IPS-NIHi7 (cell line): ENCODE measurements around the gene TYK2.
"Not testable (repeated sequence)": the region's sequence is repeated elsewhere in the genome, so short reads cannot be mapped to it uniquely, and the experiment has no call there.

Source experiments
- DNase-seq: peaks from one replicate; pipeline ENCODE4 v3.0.0; 2012; ENCODE audit warnings: mixed read lengths; ENCODE audit errors: extremely low spot score

The TYK2 gene

DNA sequence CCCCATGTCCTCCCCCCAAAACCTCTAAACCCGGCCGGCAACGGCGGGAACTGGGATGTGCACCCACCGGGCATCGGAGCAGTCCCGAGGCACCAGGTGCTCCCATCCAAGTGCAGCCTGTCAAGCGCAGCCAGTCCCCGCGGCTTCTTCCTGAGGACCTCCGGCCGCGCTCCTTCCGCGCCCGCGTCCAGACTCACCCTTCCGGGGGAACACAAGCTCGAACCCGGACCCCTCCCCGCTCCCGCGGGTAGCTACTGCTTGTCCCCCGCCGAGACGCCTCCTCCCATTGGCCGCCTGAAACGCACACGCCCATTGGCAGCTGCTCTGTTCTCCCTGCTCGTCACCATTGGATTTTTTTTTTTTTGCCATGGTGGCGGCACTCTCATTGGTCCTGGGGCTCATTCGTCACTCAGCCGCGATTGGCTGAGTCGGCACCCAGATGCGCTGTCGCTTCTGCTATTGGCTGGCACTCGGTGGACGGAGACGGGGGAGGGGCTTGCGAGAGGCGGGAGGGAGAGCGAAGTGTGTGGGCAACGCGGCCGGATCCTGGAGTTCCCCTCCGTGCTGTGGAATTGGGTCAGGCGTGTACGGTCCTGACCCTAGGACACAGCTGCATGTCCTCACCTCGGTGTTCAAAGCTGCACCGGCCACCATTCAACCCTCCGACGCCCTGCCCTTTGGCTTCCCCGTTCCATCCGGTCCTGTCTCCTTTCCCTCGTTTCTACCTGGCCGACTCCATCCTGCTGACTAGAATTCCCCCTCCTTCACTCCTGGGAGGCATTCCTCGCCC, at the start of gene TYK2:
TYK2 (minus strand) TSS at position 260 of the 790 bp plus-strand sequence. CDS start 2,166 bp downstream, outside the sequence.
- peak; percentile 100 for DNase-seq

DNA sequence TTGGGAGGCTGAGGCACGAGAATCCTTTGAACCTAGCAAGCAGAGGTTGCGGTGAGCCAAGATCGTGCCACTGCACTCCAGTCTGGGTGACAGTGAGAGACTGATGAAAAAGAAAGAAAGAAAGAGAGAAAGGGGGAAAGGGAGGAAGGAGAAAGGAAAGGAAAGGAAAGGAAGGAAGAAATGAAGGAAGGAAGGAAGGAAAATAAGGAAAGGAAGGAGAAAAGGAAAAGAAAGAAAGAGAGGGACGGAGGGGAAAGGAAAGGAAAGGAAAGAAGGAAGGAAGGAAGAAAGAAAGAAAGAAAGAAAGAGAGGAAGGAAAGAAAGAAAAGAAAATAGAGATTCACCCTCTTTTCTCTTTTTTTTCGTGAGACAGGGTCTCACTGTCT, 48.6 kb upstream of the TYK2 start:
- no peak for DNase-seq

- no peak for DNase-seq
Measured at GRCh38 chr19:10427169-10427568, 46.8 kb upstream of the TYK2 start.

GRCh38 chr19:10424011-10424637, 43.8 kb upstream of the TYK2 start:
- peak; percentile 93 for DNase-seq

- no peak for DNase-seq
Measured at GRCh38 chr19:10422846-10423245, 42.5 kb upstream of the TYK2 start.

DNA sequence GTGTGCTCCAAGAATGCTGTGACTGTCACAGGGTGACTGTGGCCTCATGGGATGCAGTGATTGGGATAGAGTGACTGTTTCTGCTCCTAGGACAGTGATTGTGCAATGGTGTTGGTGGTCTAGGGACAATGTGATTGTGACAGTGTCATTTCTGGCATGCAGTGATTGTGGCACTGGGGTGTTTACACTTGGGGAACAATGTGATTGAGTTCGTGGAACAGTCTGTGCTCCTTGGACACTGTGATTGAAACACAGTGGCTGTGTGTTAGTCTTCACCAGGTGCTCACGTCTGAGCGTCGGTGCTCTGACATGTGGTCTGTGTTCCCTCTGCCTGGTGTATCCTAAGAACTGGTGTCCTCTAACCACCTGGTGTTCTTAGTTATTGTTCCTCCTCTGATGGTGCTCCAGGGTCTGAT, 41.7 kb upstream of the TYK2 start:
- no peak for DNase-seq

DNA sequence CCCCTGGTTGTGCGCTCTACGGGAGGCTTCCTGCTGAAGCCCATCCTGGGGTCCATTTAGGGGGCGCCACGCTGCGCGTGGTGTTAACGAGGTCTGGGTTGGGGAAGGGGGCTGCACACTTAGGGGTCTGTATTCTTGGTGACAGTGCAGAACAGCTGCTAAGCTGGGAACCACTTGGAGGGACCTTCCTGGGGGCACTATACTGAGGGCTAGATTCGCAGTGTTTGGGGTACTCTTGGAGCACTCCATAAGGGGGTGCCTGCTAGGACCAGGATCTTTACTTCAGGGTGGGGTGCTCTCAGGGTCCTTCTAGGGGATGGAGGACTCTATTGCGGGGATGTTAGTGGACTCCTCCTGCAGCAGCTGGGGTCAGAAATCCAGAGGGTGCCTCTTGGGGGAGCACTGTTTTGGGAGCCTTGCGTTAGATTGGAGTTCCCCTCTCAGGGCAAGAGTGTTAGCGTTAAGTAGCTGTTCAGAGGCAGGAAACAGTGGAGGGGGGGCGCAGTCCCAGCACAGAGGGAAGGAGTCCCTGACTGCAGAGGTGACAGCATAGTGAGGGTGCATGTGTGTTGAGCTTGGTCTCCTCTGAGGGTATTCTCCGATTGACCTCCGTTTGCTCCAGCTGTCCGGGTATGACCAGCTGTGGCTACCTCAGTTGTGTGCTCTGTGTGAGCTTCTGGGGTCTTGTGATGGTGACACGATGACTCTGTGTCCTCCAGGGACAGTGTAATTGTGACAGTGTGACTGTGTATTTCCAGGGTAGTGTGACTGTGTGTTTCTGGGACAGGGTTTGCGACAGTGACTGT, 41.1 kb upstream of the TYK2 start:
- DNase-seq, result no peak

DNA sequence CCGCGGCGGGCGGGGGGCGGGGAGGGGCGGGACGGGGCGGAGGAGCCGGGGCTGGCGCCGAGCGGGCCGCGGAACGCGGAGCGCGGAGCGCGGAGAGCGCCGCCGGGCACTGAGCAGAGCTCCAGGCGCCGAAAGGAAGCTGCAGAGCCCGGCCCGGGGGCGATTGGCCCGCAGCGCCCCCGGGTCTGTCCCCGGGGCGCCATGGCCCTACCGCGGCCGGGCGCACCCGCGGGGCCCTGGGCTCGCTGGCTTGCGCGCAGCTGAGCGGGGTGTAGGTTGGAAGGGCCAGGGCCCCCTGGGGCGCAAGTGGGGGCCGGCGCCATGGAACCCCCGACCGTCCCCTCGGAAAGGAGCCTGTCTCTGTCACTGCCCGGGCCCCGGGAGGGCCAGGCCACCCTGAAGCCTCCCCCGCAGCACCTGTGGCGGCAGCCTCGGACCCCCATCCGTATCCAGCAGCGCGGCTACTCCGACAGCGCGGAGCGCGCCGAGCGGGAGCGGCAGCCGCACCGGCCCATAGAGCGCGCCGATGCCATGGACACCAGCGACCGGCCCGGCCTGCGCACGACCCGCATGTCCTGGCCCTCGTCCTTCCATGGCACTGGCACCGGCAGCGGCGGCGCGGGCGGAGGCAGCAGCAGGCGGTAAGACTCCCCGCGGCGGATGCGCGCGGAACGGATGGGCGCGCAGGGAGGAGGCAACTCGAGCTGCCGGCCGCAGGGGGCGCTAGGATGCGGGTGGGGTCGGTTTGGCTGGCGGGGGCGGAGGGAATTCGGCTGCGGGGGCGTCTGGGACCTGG, 40.3 kb upstream of the TYK2 start, which contains the start of gene PDE4A:
PDE4A (plus strand) TSS at position 95 of the 796 bp plus-strand sequence; CDS start at position 322, 227 bp downstream.
- peak; percentile 51 for DNase-seq

- peak; percentile 89 for DNase-seq
Measured at GRCh38 chr19:10419646-10420443, 39.5 kb upstream of the TYK2 start.

GRCh38 chr19:10419200-10419645, 38.9 kb upstream of the TYK2 start:
- peak; percentile 11 for DNase-seq

- peak; percentile 31 for DNase-seq
Measured at GRCh38 chr19:10418485-10419199, 38.3 kb upstream of the TYK2 start.

- DNase-seq, result no peak
Measured at GRCh38 chr19:10418235-10418484, 37.8 kb upstream of the TYK2 start.

DNA sequence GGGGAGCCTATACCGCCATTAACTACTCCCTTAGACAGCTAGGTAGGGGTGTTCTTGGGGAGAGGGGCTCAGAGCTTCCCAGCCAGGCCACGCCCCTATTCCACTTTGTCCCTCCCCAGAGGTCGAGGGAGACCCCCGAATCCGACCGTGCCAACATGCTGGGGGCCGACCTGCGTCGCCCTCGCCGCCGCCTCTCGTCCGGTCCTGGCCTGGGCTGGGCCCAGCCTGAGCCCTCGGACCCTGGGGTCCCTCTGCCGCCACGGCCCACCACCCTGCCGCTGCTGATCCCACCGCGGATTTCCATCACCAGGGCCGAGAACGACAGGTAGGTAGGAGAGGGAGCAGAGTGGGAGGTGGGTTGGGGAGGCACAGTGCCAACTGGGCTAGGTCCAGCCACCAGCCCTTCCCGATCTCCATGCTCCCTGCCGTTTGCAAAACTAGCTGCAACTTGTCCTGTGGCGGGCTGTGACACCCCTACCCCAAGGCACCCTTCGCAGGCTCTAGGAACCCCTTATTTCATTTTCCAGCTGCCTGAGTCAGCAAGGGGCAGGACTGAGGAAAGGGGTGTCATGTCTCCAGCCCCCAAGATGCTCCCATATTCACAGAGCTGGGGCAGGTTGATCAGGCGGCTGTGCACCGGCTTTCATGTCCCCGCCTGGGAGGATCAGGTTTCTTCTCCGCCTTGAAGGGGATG, 37.3 kb upstream of the TYK2 start:
- DNase-seq, result peak; percentile 50

DNA sequence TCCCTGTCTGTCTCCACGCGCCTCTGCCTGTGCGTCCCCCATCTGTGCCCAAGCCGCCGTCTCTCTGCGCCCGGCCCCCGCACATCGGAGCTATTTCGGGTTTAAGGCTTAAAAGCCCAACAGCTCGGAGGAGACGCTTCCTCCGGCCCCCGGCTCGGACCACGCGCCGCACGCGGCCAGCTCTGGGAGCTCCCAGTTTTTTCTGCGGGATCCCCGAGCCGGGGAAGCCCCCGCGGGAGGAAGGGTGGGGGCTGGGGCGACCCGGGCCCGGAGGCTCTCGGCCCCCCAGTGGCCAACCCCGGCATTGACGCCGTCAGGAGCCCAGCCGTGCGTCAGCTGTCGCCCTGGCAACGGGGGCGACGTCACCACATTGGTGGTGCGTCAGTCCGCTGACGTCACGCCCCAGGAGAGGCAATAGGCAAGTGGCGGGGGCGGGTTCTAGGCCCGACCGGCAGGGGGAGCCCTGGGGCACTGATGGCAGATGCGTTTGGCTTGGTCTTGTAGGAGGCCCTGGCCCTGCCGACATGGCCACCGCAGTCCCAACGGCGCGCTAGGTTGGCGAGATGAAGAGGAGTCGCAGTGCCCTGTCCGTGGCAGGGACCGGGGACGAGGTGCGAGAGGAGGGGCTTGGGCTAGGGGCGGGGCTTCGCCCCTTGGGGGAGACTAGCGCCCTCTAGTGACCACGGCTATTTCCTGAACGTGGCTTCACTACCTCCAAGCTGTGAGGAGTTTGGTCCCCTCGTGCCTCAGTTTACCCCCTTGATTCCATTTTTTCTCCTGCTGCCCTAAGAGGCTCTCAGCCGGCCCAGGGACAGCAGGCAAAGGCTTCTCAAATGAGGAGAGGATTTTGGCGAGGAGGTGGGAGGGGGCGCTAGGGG, 36.2 kb upstream of the TYK2 start:
- peak; percentile 90 for DNase-seq

- no peak for DNase-seq
Measured at GRCh38 chr19:10416083-10416379, 35.7 kb upstream of the TYK2 start.

GRCh38 chr19:10412257-10412977, 32.0 kb upstream of the TYK2 start:
- no peak for DNase-seq

GRCh38 chr19:10411224-10411623, 30.9 kb upstream of the TYK2 start:
- not testable (repeated sequence) for DNase-seq
